Stimulated activated CD4-positive, alpha-beta T cell treated with anti-CD3 and anti-CD28 coated beads, Interleukin-1b, Interleukin-23, amount 100 ng/mL, for 4 hours (primary cell): ENCODE measurements around the gene RHEBL1.
A peak's percentile ranks its signal among the peaks of the same experiment; 100 is the strongest.
"Not testable (repeated sequence)": the region's sequence is repeated elsewhere in the genome, so short reads cannot be mapped to it uniquely, and the experiment has no call there.

ENCODE experiments used
- DNase-seq, 2 donors: peaks; one replicate each; pipeline ENCODE4 v3.0.0-alpha.2; 2020; ENCODE audit warnings: low read depth in 2 of 2

The RHEBL1 gene

GRCh38 chr12:49089821-49090773, 20.3 kb upstream of the RHEBL1 start:
- no peak for DNase-seq

- no peak for DNase-seq
These were observed 19.2 kb upstream of the RHEBL1 start for GRCh38 chr12:49088932-49089330.

- DNase-seq = peak; percentile 43 to 68
These were observed 18.6 kb upstream of the RHEBL1 start for GRCh38 chr12:49088150-49088931.

- no peak for DNase-seq
These were observed 16.3 kb upstream of the RHEBL1 start for GRCh38 chr12:49086116-49086515.

- no peak for DNase-seq
These were observed 14.7 kb upstream of the RHEBL1 start for GRCh38 chr12:49084438-49084837.

- DNase-seq = no peak
These were observed 10.0 kb upstream of the RHEBL1 start for GRCh38 chr12:49079793-49080192.

- no peak for DNase-seq
These were observed 1.2 kb upstream of the RHEBL1 start for GRCh38 chr12:49070971-49071370.

GRCh38 chr12:49068879-49069506, 786 bp downstream of the RHEBL1 start:
- no peak for DNase-seq

- DNase-seq = no peak
These were observed 3.7 kb downstream of the RHEBL1 start for GRCh38 chr12:49066120-49066519.

- DNase-seq = no peak
These were observed 5.0 kb downstream of the RHEBL1 start for GRCh38 chr12:49064767-49065152.

- not testable (repeated sequence) for DNase-seq
These were observed 7.9 kb downstream of the RHEBL1 start for GRCh38 chr12:49061916-49062315.

- DNase-seq = no peak
These were observed 8.6 kb downstream of the RHEBL1 start for GRCh38 chr12:49061157-49061650.

- DNase-seq = peak; percentile 80 to 81
These were observed 9.3 kb downstream of the RHEBL1 start, which contains the start of gene KMT2D for GRCh38 chr12:49060237-49061156. Gene KMT2D, minus strand, starts transcription at chr12:49060794. Its CDS starts 5,470 bp downstream, at chr12:49055324.

- no peak for DNase-seq
These were observed 10.2 kb downstream of the RHEBL1 start for GRCh38 chr12:49059299-49060171.

GRCh38 chr12:49059045-49059298, 10.8 kb downstream of the RHEBL1 start:
- no peak for DNase-seq

GRCh38 chr12:49058366-49059044, 11.3 kb downstream of the RHEBL1 start:
- DNase-seq = no peak

- DNase-seq = no peak
These were observed 11.9 kb downstream of the RHEBL1 start for GRCh38 chr12:49057888-49058287.

GRCh38 chr12:49055978-49056754, 13.6 kb downstream of the RHEBL1 start:
- DNase-seq = peak in 1 of 2 donors; percentile 31

- DNase-seq = no peak
These were observed 14.7 kb downstream of the RHEBL1 start for GRCh38 chr12:49055092-49055491.
